ENCODE measurements around the gene ITGA2. TPM values are rescaled to one million over a fixed set of nuclear protein-coding genes. Genes with fewer than 3 reads are reported as not detected.

The ITGA2 gene
- 8.2 and 63.8 TPM in 2 replicates for total RNA-seq (ENCODE audit: low replicate concordance)

DNA sequence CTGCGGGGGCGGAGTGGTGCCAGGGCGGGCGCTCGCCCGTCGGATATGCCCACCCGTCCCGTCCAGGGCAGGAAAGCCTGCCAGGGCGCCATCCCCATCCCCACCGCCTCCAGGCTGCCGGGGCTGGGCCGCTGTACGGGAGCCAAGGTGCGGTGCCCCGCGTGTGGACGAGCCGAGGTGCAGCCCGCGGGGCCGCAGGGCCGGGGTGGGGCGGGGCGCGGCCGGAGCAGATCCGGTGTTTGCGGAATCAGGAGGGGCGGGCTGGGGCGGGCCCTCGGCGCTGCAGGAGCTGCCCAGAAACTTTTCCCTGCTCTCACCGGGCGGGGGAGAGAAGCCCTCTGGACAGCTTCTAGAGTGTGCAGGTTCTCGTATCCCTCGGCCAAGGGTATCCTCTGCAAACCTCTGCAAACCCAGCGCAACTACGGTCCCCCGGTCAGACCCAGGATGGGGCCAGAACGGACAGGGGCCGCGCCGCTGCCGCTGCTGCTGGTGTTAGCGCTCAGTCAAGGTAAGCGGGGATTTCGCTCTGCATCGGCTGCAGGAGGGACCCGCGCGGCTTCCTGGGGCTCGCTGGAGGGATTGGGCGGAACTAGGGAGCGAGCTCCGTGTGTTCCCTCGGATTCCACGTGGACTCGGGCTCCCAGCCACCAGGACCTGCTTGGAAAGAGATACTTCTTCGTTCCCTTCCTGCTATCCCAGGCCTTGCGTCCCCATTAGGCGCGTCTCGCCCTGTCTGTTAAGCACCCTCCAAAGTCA lies at the start of gene ITGA2:
Gene ITGA2 (plus strand): TSS at position 328 of the 756 bp plus-strand sequence. CDS start 117 bp downstream, at position 445.

GRCh38 chr5:53109443-53110127 lies 120.4 kb downstream of the ITGA2 start, which contains the start of gene MOCS2:
Gene MOCS2, minus strand, starts transcription at chr5:53109757. Its CDS starts 2,583 bp downstream, at chr5:53107174.

Other genes starting within 250 kb of the ITGA2 start
- gene ITGA1, start 201.4 kb upstream of the ITGA2 start, total RNA-seq (ENCODE audit: low replicate concordance) = 10.2 and 48.3 TPM in 2 replicates
- gene PELO, start 201.4 kb upstream of the ITGA2 start, total RNA-seq (ENCODE audit: low replicate concordance) = 39.8 and 59.2 TPM in 2 replicates
- 11.5 and 23.6 TPM in 2 replicates for gene MOCS2, start 120.4 kb downstream of the ITGA2 start, total RNA-seq (ENCODE audit: low replicate concordance)

Measured in smooth muscle cell of the coronary artery (primary cell).